CD4-positive, alpha-beta T cell treated with Interleukin-12 subunit alpha and Interleukin-12 subunit beta, for 1 hour (primary cell): Measurements from ENCODE around the gene SCARB1.

Experiments used
- DNase-seq: peaks from one replicate; pipeline ENCODE4 v3.0.0-alpha.2; 2020

The SCARB1 gene

DNA sequence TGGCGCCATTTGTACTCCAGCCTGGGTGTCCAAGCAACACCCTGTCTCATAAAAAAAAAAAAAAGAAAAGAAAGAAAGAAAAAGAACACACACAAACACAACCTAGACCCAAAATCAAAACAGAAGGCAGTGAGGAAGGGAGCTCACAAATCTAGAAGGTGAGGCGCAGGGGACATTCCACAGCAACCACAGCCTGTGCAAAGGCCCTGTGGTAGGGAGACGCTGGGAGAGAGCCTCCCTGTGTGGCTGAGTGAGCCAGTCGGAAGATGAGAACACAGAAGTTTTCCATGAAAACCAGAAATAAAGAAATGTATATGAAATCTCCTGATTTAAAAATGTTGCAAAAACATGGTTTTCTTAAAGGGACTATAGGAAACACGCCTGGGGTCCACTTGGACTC is 44.6 kb downstream of the SCARB1 start:
- DNase-seq: no peak

DNA sequence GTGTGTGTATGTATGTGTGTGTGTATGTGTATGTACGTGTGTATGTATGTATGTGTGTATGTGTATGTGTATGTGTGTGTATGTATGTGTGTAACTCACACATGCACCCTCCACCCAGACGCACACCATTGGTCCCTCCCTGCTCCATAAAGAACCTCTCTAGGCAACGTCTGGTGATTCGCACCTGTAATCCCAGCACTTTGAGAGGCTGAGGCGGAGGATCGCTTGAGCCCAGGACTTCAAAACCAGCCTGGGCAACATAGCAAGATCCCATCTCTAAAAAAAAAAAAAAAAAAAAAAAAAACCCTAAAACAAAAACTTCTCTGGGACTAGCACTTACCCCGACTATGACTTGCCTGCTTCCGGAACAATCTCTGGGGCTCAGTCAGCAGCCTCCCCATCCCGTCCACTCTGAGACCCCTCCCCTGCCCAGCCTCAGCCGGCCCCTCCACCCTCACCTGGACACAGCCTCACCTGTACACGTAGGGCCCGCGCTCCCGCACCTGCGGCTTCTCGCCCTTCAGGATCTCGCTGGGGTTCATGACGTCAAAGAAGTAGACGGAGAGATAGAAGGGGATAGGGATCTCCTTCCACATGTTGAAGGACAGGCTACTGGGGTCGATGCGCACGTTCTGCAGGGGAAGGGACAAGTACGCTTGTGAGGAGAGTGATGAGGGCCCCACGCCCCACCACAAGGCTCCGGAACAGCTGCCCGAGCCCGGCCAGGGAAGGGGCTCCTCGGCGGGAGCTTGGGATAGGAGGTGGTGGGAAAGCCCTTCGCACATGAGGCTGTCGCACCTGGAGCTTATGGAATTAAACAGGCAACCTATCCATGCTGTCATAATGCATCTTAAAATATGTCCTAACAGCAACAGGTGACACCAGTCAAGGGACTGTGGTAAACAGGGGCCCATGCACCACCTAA is 46.3 kb downstream of the SCARB1 start:
- DNase-seq: no peak

DNA sequence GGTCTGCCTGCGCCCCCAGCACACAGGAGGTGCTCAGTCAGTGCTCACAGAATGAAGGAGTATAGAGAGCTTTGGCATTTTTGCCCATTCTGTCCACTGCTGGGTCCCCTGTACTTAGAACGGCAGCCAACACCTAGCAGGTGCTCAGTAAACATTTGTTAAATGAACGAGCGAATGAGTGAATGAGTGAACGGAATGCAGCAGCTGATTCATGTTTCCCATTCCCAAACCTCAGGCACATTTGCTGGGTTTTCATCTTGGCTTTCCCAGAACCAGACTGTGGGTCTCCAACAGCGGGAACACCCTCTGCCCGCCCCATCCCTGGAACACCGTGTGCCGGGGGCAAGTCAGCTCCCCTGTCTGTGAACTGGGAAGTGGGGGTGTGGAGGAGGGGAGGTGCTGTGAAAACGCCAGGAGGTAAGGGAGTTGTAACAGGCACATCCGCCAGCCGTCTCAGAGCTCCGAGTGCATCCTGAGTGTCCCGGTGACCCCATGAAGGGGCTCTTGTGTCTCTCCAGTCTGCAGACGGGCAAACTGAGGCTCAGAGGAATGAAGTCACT is 47.3 kb downstream of the SCARB1 start:
- DNase-seq: no peak

DNA sequence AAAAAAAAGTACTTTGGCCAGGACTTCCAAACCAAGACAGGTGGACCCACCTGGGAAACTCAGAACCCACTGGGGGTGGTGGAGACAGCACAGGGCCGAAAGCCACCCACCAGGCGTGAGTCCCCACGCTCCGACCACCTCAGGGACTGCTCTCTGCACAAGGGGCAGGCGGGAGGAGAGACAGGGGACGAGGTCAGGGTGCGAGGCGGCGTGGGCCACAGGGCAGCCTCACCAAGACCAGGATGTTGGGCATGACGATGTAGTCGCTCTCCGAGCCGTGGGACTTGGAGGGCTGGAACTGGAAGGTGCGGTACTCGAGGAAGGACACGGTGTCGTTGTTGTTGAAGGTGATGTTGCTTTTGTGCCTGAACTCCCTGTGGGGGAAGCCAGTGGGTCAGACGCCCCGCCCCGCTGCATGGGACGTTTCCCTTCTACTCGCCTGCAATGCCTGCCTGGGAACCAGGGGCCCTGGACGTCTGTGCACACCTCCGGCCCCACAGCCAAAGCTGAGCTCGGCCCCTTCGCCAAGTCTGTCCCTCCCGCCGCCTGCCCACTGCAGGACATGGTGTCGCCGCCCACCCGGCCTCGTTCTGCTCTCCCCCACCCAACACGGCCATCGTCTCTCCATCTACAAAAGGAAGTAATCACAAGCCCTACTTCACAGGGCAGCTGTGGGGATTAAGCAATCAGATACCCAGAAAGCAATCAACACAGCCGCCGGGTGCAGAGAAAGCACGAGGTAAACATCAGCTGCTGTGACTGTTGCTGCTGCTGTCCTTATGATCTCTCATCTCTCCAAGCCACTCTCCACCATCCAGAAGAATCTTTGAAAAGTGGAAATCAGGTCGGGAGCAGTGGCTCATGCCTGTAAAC is 48.7 kb downstream of the SCARB1 start:
- no peak for DNase-seq

DNA sequence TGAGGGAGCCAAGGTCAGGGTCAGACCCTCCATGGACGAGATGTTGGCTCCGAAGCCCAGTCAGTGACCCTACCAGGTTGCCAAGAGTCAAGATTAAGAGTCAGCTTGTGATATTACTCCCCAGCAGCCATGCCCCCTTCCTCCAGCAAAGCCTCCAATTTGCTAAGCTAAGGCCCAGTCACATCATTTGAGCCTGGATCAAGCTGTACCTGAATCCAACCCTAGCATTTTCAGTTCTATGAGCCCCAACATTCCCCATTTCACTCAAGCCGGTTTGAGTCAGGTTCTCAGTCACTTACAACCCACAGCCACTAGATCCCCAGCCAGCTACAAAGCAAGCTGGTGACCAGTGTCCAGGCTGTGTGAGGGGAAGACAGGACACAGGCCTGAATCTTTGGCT is 49.9 kb downstream of the SCARB1 start:
- DNase-seq: no peak

DNA sequence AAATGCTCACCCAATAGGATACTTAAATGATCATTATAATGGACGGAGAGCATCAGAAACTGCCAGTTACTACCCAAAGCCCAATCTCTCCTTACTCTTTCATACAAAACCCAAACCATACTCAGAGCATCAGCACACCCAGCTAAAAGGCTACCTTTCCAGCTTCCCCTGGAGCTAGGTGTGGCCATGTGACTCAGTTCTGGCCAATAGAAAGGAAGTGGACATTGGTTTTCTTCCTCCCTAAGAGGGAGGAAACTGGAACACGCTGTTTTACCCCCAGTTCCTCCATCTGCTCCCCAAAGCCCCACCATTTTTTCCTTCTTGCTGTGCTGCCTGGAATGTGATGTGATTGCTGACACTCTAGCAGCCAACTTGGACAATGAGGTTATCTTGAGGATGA is 50.7 kb downstream of the SCARB1 start:
- no peak for DNase-seq

DNA sequence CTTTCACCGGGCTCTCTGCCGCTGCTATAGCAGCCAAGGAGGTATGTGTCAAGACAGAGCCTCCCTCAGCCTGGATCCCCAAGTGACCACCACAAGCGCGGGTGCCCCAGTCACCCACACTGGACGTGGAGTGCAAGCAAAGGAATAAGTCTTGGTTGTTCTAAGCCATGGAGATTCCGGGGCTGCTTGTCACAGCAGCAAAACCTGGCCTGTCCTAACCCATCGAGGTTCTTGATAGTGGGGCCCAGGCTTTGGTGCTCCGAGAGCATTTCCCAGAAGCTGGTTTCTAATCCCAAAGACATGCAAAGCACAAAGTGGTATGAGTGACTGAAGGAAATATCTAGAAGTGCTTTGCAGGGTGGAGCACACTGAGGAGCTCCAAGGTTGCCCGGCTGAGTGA is 51.3 kb downstream of the SCARB1 start:
- no peak for DNase-seq

DNA sequence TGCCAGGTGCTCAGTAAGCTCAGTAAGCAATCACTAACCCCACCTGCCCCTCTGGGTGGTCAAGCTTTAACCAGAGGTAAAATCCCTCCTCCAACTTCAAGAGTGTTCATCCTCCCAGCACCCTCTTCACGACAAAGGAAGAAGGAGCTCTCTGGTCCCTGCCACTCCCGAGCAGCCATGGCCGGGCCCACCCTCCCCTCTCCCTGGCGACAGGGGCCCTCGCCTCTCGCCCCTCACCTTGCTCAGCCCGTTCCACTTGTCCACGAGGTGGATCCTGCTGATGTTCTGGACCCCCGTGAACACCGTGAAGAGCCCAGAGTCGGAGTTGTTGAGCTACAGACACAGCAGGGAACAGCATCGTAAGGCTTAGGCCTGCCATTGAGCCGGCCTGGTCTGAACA is 52.0 kb downstream of the SCARB1 start:
- DNase-seq: no peak

DNA sequence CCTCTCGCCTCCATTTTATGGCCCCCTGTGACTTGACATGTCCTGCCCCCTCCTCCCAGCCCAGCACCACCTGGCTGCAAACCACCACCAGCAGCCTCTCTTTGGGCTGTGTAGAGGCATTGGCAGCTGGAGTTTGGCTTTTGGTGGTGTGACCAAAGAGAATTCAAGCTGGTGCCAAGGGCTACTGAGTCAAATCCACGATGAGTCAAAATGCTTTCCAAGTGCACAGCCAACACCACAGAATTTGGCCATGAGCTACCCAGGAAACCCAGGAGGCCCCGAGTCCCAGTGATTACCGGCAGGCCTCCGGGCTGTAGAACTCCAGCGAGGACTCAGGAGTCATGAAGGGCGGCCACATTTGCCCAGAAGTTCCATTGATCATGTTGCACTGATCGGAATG is 53.8 kb downstream of the SCARB1 start:
- no peak for DNase-seq

DNA sequence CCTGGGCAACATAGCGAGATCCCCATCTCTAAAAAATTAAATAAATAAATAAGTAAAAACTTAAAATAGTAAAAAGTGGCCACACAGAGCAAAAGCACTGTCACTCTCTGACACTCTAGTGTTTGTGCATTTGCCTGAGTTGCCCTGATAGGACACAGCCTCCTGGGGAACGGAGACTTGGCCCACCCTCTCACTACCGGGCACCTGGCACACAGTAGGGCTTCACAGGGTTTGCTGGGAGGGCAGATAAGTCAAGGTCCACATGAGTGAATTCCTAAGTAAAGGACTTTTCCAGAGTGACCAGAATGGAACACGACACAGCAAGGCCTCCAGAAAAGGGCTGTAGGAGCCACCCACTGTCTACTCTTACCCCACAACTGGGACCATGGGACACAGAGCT is 54.3 kb downstream of the SCARB1 start:
- no peak for DNase-seq

DNA sequence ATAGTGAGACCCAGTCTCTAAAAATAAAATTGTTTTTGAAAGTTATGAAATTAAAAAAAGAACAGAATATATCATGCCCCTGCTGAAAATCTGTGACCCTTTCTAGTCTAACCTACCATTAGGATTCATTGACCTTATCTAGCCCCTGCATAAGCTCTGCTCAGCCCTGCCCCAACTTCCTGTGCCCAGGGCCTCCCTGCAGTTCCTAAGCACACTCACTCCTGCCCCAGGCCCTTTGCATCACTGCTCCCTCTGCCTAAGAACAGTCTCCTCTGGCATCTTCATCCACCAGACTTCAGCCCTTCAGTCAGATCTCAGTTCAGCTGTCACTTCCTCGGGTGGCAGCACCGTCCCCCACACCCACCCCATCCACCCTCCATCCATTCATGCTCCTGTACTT is 55.4 kb downstream of the SCARB1 start:
- no peak for DNase-seq

DNA sequence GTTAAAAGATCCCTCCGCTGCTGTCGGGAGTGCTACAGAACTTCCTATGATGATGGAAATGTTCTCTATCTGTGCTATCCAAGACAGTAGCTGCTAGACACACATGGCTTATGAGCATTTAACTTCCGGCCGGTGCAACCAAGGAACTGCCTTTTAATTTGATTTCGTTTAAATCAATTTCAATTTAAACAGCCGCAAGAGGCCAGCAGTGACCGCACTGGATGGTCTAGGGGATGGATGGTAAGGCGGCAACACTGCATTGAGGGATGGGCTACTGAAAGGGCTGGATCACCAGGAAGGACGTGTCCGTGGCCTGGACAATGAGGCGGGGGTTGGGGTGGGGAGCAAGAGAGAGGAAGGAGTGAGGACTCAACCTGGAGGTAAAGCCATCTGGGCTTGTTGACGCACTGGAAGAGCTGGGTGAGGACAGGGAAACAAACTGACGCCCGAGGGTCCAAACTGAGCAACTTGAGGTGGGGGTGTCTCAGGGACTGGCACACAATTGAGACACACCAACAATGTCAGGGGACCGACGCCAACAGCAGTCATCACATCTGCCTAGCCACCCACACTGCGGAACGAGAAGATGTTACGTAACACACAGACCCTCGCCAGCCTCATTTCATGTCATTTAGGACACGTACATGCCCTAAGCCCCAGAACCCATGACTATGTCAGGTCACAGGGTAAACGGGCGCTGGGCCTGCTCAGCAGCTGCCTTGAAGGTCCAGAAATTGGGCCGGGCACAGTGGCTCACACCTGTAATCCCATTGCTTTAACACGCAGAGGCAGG is 57.6 kb downstream of the SCARB1 start:
- no peak for DNase-seq

DNA sequence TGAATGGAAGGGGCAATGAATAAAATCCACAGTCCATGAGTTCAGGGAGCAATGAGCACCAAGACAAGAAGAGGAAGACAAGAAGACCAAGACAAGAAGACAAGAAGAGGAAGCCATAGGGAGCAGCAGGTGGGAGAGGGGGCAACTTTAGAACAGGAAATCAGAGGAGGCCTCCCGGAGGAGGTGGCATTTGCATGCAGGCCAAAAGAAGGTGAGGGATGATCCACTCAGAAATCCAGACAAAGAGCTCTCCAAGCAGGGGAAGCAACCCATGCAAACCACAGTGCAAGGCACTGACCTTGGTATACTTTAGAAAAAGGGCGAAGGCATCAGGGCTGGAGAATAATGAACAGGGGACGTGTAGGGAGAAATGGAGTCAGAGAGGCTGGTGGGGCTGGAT is 58.6 kb downstream of the SCARB1 start:
- DNase-seq: no peak

DNA sequence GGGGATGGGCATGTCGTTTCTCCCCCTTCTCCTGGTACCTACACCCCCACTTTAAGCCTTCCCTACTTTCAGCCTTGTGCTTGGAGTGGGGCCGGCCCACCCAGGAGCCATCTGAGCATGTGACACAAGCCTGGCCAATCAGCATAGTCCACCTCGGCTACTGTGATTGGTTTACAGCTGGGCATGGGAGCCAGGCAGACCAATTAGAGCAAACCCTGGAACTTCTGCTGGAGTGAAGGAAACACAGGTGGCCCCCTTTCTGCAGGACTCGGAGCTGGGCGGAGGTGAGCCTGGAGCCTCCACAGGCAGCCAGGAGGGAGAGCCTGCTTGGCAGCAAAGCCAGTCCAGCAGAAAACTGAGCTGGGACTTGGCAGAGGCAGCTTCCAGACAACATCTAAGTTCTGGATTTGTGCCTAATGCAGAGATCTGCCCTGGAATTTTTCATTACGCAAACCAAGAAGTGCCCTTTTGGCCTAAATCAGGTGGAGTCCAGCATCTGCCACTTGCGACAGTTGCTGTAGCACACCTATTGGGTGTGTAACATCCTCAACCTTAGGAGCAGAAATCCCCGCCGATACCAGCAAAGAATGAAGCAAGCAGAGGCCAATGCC is 59.5 kb downstream of the SCARB1 start:
- DNase-seq: no peak

DNA sequence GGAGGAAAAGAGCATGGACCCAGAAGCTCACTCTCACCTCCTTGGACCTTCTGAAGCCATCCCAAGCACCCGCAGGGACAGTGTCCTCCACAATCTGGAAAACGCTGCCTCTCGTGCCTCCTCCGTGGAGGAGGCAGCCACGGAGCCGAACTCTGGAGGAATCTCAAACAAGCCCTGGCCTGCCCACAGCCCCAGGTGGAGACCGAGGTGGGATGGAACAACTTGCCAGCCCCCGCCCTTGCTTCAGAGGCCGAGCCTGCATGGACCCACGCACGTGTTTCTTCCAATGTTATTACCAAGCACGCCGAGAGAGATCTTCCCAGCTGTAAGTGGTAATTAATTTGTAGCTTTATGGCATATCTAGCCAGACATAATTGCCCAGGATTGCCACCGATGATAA is 61.3 kb downstream of the SCARB1 start:
- DNase-seq: no peak

DNA sequence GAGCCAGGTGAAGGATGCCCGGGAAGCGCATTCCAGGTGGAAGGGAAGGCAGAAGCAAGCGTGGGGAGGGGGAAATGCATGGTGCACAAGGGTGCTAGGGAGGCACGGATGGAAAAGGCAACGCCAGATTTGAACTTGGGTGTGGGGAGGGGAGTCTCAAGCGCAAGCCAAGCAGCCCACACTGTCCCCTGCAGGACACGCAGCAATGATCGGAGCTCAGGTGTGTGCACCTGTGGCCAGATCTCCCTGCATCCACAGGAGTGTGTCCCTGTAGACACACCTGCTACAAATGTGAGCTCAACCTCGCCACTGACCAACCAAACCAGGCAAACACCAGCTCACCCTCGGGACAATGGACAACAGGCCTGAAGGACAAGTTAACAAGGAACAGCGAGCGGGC is 63.2 kb downstream of the SCARB1 start:
- DNase-seq: no peak

DNA sequence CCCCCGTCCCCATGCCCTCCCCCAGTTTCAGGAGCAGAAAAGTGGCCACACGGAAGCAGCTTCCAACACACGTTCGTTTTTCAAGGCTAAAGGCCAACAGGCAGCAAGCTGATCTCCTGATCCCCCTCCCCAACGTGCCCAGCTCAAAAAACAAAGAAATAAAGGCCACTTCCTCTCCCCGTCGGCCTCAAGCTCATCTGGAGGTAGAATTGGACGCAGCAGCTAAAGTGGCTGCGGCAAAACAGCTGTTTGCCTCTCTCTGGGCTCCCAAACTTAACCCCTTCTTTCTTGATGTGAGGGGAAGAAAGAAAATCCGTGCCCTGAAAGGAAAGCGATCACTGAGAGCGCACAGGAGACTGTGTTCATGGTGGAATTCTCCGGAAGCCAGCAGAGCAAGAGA is 66.3 kb downstream of the SCARB1 start:
- no peak for DNase-seq

DNA sequence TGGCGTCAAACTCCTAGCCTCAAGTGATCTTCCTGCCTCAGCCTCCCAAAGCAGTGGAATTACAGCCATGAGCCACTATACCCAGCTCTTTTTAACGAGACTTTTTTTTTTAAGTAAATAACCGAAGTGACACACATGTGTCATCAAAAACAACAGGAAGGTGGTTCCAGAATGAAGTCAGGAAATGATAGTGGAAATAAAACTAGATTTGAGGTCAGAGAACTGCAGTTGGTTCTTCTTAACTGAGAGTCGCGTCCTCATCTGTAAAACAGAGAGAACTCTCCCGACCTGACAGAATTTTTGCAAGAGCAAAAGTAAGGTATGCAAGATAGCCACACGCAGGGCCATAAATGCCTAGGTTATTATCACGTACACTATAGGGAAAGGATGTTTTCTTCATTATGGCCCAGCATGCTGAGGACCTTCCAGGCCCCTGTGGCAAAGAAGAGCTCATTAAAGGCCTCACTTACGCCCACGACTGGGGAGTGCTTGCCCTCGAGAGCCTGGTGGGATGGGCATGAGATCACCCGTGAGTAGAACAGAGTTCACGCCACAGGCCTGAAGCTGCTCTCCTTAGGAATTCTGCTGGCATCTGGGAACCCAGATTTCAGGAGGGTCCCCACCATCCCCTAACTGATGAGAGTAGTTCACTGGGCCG is 67.2 kb downstream of the SCARB1 start:
- no peak for DNase-seq

DNA sequence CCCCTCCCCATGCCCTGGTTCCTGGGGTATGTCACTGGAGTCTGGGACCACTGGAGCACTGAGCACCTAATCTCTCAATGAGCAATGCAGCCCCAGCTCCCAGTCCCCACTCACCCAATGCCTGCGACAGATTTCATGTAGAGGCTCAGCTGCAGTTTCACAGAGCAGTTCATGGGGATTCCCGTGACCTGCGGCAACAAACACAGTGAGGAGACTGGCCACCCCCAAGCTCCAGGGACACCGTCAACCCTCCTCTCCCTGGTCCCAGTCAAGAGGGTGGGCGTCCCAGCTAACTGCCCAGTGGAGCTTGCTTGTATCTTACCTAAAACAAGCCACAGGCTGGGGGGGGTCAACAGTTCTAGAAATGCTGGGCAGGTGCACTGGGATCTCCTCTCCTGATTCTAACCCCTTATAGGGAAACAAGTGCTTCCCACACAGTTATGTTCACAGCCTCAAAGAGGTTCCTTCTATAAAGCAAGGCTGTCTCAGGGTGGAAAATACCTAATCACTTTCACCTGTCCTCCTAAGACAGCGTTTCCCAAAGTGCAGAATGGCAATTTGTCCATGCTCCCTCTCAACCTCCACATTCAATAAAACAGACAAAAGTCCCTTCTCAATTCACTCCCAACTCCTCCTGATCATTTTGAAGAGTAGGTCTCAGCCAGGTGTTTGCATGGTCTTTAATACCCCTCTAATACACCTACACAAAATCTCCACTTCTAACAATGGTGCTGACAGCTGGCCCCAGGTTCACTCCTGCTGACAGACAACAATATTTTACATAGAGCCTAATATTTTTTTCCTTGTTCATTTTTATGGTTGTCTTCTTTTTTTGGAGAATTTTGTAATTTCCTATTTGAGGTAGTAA is 68.3 kb downstream of the SCARB1 start:
- DNase-seq: no peak

DNA sequence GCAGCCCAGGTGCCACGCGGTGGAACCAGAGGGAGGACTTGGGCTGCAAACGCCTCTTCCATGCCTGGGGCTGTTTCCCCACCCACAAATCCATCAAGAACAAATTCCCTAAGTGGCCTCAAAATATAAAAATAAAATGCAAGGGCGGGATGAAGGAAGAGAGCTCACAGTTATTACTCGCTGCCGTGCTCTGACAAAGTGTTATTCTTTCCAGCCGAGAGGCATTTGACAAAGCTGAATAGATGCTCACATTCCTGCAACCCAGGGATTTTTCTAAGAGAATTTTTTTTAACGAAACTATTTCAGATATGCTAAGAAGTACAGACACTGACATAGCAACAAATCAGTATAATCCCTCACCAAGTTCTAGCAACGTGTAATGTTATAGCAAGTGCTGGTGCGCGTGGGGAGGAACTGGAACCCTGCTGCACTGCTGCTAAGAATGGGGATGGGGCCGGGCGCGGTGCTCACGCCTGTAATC is 70.7 kb downstream of the SCARB1 start:
- DNase-seq: no peak

DNA sequence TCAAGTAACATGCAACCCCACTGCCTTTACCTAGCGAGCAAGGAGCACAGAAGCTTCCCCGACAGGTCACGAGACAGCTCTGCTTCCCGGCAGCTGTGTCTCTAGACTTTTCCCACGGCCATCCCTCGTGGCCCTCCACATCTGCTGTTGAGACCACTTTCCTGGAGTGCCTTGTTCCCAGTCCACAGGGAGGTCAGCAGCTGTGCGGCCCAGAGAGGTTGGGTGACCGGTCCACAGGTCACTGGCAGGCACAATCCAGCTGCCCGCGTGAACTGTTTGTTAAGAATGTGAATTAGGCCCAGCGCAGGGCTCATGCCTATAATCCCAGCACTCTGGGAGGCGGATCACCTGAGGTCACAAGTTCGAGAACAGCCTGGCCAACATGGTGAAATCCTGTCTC is 71.5 kb downstream of the SCARB1 start:
- no peak for DNase-seq
